ENCODE results near the gene ARL14.
A peak's percentile ranks its signal among the peaks of the same experiment; 100 is the strongest.

Gene ARL14

GRCh38 chr3:160693191-160693590, 16.2 kb downstream of the ARL14 start:
- Histone ChIP-seq H3K9ac (ENCODE audit: low read length) (no peak overlapping the region), H3K27ac (ENCODE audit: low read depth, low read length) (no peak overlapping the region), H3K4me2 (ENCODE audit: low read length) (no peak overlapping the region), H2AFZ (ENCODE audit: insufficient read depth, low read length, poor library complexity) (no peak overlapping the region), H3K18ac (ENCODE audit: low read length) (no peak overlapping the region), H3K79me1 (ENCODE audit: low read length) (no peaks in the 10 kb centered on the region), H3K79me2 (ENCODE audit: control insufficient read depth, insufficient read depth, low read length, poor library complexity) (no peaks in the 10 kb centered on the region), H3K4me3 (ENCODE audit: low read depth, low read length) (no peak overlapping the region), H3K36me3 (ENCODE audit: control insufficient read depth in 1 of 2, insufficient read depth in 2 of 2, low read length in 2 of 2) (no peaks in the 10 kb centered on the region), H3K4ac (ENCODE audit: low read depth, low read length) (no peak overlapping the region), H3K9me3 (ENCODE audit: insufficient read depth, low read depth, low read length) (no peaks in the 10 kb centered on the region), H4K8ac (ENCODE audit: low read depth, low read length) (no peak overlapping the region), H4K12ac (ENCODE audit: low read depth, low read length) (no peak overlapping the region), H3K14ac (ENCODE audit: low read length) (no peak overlapping the region), H3K27me3 (ENCODE audit: insufficient read depth, low read length) (no peaks in the 10 kb centered on the region), H4K91ac (ENCODE audit: low read depth, low read length) (no peak overlapping the region), H3K23ac (ENCODE audit: low read length) (no peak overlapping the region), H2BK120ac (ENCODE audit: insufficient read depth, low read length, poor library complexity) (no peak overlapping the region), H2AK5ac (ENCODE audit: low read length) (no peak overlapping the region), H2BK5ac (ENCODE audit: low read depth, low read length, poor library complexity) (no peak overlapping the region), H3K4me1 (ENCODE audit: control insufficient read depth in 1 of 2, insufficient read depth in 2 of 2, low read length in 2 of 2) (no peaks in the 10 kb centered on the region), H2BK12ac (ENCODE audit: low read length) (no peak overlapping the region)
- no CpG with 5 or more reads among the region's 2 CpGs for WGBS (ENCODE audit: extremely low coverage, insufficient coverage, insufficient read length)
- DNase-seq, result no peak

GRCh38 chr3:160694345-160694744, 17.4 kb downstream of the ARL14 start:
- no peak overlapping the region for H3K4ac ChIP-seq (ENCODE audit: low read depth, low read length)
- no peak overlapping the region for H2BK120ac ChIP-seq (ENCODE audit: insufficient read depth, low read length, poor library complexity)
- no CpG with 5 or more reads among the region's 3 CpGs for WGBS (ENCODE audit: extremely low coverage, insufficient coverage, insufficient read length)
- H3K14ac ChIP-seq (ENCODE audit: low read length), result no peak overlapping the region
- H3K79me2 ChIP-seq (ENCODE audit: control insufficient read depth, insufficient read depth, low read length, poor library complexity), result no peaks in the 10 kb centered on the region
- H3K4me1 ChIP-seq (ENCODE audit: control insufficient read depth in 1 of 2, insufficient read depth in 2 of 2, low read length in 2 of 2), result no peaks in the 10 kb centered on the region
- no peak overlapping the region for H3K27ac ChIP-seq (ENCODE audit: low read depth, low read length)
- no peaks in the 10 kb centered on the region for H3K79me1 ChIP-seq (ENCODE audit: low read length)
- H2AFZ ChIP-seq (ENCODE audit: insufficient read depth, low read length, poor library complexity), result no peak overlapping the region
- H3K9me3 ChIP-seq (ENCODE audit: insufficient read depth, low read depth, low read length), result no peaks in the 10 kb centered on the region
- H2AK5ac ChIP-seq (ENCODE audit: low read length), result no peak overlapping the region
- H2BK5ac ChIP-seq (ENCODE audit: low read depth, low read length, poor library complexity), result no peak overlapping the region
- H2BK12ac ChIP-seq (ENCODE audit: low read length), result no peak overlapping the region
- H3K18ac ChIP-seq (ENCODE audit: low read length), result no peak overlapping the region
- H3K4me2 ChIP-seq (ENCODE audit: low read length), result no peak overlapping the region
- no peak overlapping the region for H4K91ac ChIP-seq (ENCODE audit: low read depth, low read length)
- DNase-seq, result peak in 1 of 2 donors; percentile 66
- no peak overlapping the region for H4K12ac ChIP-seq (ENCODE audit: low read depth, low read length)
- no peaks in the 10 kb centered on the region for H3K27me3 ChIP-seq (ENCODE audit: insufficient read depth, low read length)
- H3K36me3 ChIP-seq (ENCODE audit: control insufficient read depth in 1 of 2, insufficient read depth in 2 of 2, low read length in 2 of 2), result no peaks in the 10 kb centered on the region
- no peak overlapping the region for H3K9ac ChIP-seq (ENCODE audit: low read length)
- no peak overlapping the region for H3K23ac ChIP-seq (ENCODE audit: low read length)
- H3K4me3 ChIP-seq (ENCODE audit: low read depth, low read length), result no peak overlapping the region
- H4K8ac ChIP-seq (ENCODE audit: low read depth, low read length), result no peak overlapping the region

GRCh38 chr3:160695003-160695402, 18.0 kb downstream of the ARL14 start:
- Histone ChIP-seq H4K91ac (ENCODE audit: low read depth, low read length) (no peak overlapping the region), H3K14ac (ENCODE audit: low read length) (peak overlapping the region; percentile 2), H4K12ac (ENCODE audit: low read depth, low read length) (no peak overlapping the region), H3K27ac (ENCODE audit: low read depth, low read length) (no peak overlapping the region), H3K4me3 (ENCODE audit: low read depth, low read length) (no peak overlapping the region), H3K27me3 (ENCODE audit: insufficient read depth, low read length) (no peaks in the 10 kb centered on the region), H3K79me2 (ENCODE audit: control insufficient read depth, insufficient read depth, low read length, poor library complexity) (no peaks in the 10 kb centered on the region), H2AK5ac (ENCODE audit: low read length) (no peak overlapping the region), H3K9me3 (ENCODE audit: insufficient read depth, low read depth, low read length) (no peaks in the 10 kb centered on the region), H3K9ac (ENCODE audit: low read length) (no peak overlapping the region), H4K8ac (ENCODE audit: low read depth, low read length) (no peak overlapping the region), H2BK120ac (ENCODE audit: insufficient read depth, low read length, poor library complexity) (no peak overlapping the region), H2AFZ (ENCODE audit: insufficient read depth, low read length, poor library complexity) (no peak overlapping the region), H3K4me1 (ENCODE audit: control insufficient read depth in 1 of 2, insufficient read depth in 2 of 2, low read length in 2 of 2) (no peaks in the 10 kb centered on the region), H2BK12ac (ENCODE audit: low read length) (no peak overlapping the region), H2BK5ac (ENCODE audit: low read depth, low read length, poor library complexity) (no peak overlapping the region), H3K4me2 (ENCODE audit: low read length) (no peak overlapping the region), H3K79me1 (ENCODE audit: low read length) (no peaks in the 10 kb centered on the region), H3K23ac (ENCODE audit: low read length) (no peak overlapping the region), H3K4ac (ENCODE audit: low read depth, low read length) (no peak overlapping the region), H3K36me3 (ENCODE audit: control insufficient read depth in 1 of 2, insufficient read depth in 2 of 2, low read length in 2 of 2) (no peaks in the 10 kb centered on the region), H3K18ac (ENCODE audit: low read length) (no peak overlapping the region)
- no CpG with 5 or more reads among the region's 8 CpGs for WGBS (ENCODE audit: extremely low coverage, insufficient coverage, insufficient read length)
- DNase-seq, result peak in 1 of 2 donors; percentile 33

GRCh38 chr3:160695915-160696327, 19.0 kb downstream of the ARL14 start:
- no peaks in the 10 kb centered on the region for H3K9me3 ChIP-seq (ENCODE audit: insufficient read depth, low read depth, low read length)
- no peak overlapping the region for H4K91ac ChIP-seq (ENCODE audit: low read depth, low read length)
- no peak overlapping the region for H4K12ac ChIP-seq (ENCODE audit: low read depth, low read length)
- no peak overlapping the region for H2AFZ ChIP-seq (ENCODE audit: insufficient read depth, low read length, poor library complexity)
- H3K18ac ChIP-seq (ENCODE audit: low read length), result no peak overlapping the region
- no peak overlapping the region for H2AK5ac ChIP-seq (ENCODE audit: low read length)
- H3K79me1 ChIP-seq (ENCODE audit: low read length), result no peaks in the 10 kb centered on the region
- no peak overlapping the region for H3K4ac ChIP-seq (ENCODE audit: low read depth, low read length)
- H3K4me2 ChIP-seq (ENCODE audit: low read length), result no peak overlapping the region
- no peak overlapping the region for H2BK5ac ChIP-seq (ENCODE audit: low read depth, low read length, poor library complexity)
- H3K36me3 ChIP-seq (ENCODE audit: control insufficient read depth in 1 of 2, insufficient read depth in 2 of 2, low read length in 2 of 2), result no peaks in the 10 kb centered on the region
- peak; percentile 83 to 97 for DNase-seq
- no peak overlapping the region for H4K8ac ChIP-seq (ENCODE audit: low read depth, low read length)
- no peak overlapping the region for H2BK12ac ChIP-seq (ENCODE audit: low read length)
- H3K79me2 ChIP-seq (ENCODE audit: control insufficient read depth, insufficient read depth, low read length, poor library complexity), result no peaks in the 10 kb centered on the region
- no peak overlapping the region for H3K9ac ChIP-seq (ENCODE audit: low read length)
- no peaks in the 10 kb centered on the region for H3K27me3 ChIP-seq (ENCODE audit: insufficient read depth, low read length)
- H3K27ac ChIP-seq (ENCODE audit: low read depth, low read length), result no peak overlapping the region
- H3K4me3 ChIP-seq (ENCODE audit: low read depth, low read length), result no peak overlapping the region
- no peaks in the 10 kb centered on the region for H3K4me1 ChIP-seq (ENCODE audit: control insufficient read depth in 1 of 2, insufficient read depth in 2 of 2, low read length in 2 of 2)
- H3K23ac ChIP-seq (ENCODE audit: low read length), result no peak overlapping the region
- H2BK120ac ChIP-seq (ENCODE audit: insufficient read depth, low read length, poor library complexity), result no peak overlapping the region
- WGBS (ENCODE audit: extremely low coverage, insufficient coverage, insufficient read length), result no CpG with 5 or more reads among the region's 2 CpGs
- no peak overlapping the region for H3K14ac ChIP-seq (ENCODE audit: low read length)
